ENCODE data around the gene LIPC. TPM values are rescaled to one million over a fixed set of nuclear protein-coding genes. Genes with fewer than 3 reads are reported as not detected.

Gene LIPC
- total and polyA plus RNA-seq, 9 of the 15 experiments (the other 6 are each of a cell fraction or from before 2014, with no cell fraction given), result 0.07 to 0.41 (median 0.11) TPM; not detected in 2

- TF ChIP-seq PTBP1 (IDR thresholded peaks at IDR 0.05; ENCODE audit: low read depth, low read length), result no peak
These were observed 92.5 kb downstream of the LIPC start (continued) for GRCh38 chr15:58524247-58524646.

GRCh38 chr15:58525991-58526421 lies 94.2 kb downstream of the LIPC start:
- Histone ChIP-seq H4K20me1 (replicated peaks; ENCODE audit: control insufficient read depth, insufficient read depth, low read length) (no peaks in the 10 kb centered on the region), H3K27me3 (ENCODE audit: control insufficient read depth in 2 of 2, insufficient read depth in 2 of 2, low read length in 2 of 2) (no peaks in the 10 kb centered on the region), H3K79me2 (ENCODE audit: control insufficient read depth, insufficient read depth, low read length) (no peaks in the 10 kb centered on the region), H3K4me3 (no peak overlapping the region), H3K36me3 (ENCODE audit: control insufficient read depth, insufficient read depth, low read length) (no peaks in the 10 kb centered on the region), H3K4me2 (ENCODE audit: insufficient read depth, low read length) (no peak overlapping the region), H2AFZ (ENCODE audit: low read depth, low read length) (no peak overlapping the region), H3K9ac (ENCODE audit: insufficient read depth in 1 of 2, low read depth in 2 of 2, low read length in 2 of 2) (no peak overlapping the region), H3K9me3 (replicated peaks; ENCODE audit: control insufficient read depth, insufficient read depth, low read depth, low read length) (no peaks in the 10 kb centered on the region), H3K4me1 (replicated peaks in 1 of 2; ENCODE audit: control insufficient read depth in 2 of 2, insufficient read depth in 2 of 2, low read length in 2 of 2) (peaks cover 14 to 21% of the 10 kb centered on the region in 2 experiments), H3K27ac (ENCODE audit: extremely low read depth, low read depth, low read length) (no peak overlapping the region), H3K9me1 (ENCODE audit: control insufficient read depth, insufficient read depth, low read length) (no peaks in the 10 kb centered on the region)
- CTCF ChIA-PET (ENCODE audit: low intra/inter-chr PET ratio), result no interaction called here
- FAIRE-seq (no peak), DNase-seq (ENCODE audit: extremely low read depth in 1 of 4, low spot score in 3 of 4) (no peak), ATAC-seq (no peak)
- 33% methylated on average over 4 of the region's 4 CpGs for WGBS (ENCODE audit: insufficient coverage, low coverage, missing lambda C conversion rate)
- POLR2A ChIA-PET, result no interaction called here
- no peak for TF ChIP-seq POLR3A (IDR thresholded peaks at IDR 0.05; ENCODE audit: borderline replicate concordance, extremely low read depth, insufficient read depth, insufficient read length)
- no peak for TF ChIP-seq KAT7 (CRISPR knock-in tag; IDR thresholded peaks at IDR 0.05; ENCODE audit: borderline replicate concordance)
- no peak for TF ChIP-seq ZNF277 (CRISPR knock-in tag; IDR thresholded peaks at IDR 0.05; ENCODE audit: borderline replicate concordance)
- TF ChIP-seq ZNF436 (CRISPR knock-in tag; IDR thresholded peaks at IDR 0.05), result no peak
- no peak for TF ChIP-seq LARP7 (IDR thresholded peaks at IDR 0.05)
- no peak for TF ChIP-seq NCOA1 (IDR thresholded peaks at IDR 0.05; ENCODE audit: low read depth)
- TF ChIP-seq ZFP91 (CRISPR knock-in tag; IDR thresholded peaks at IDR 0.05), result no peak
- no peak for TF ChIP-seq NFIX (CRISPR knock-in tag; IDR thresholded peaks at IDR 0.05; ENCODE audit: low read depth)
- in situ Hi-C loops (cut with MboI) (no loop called here), intact Hi-C loops (cut with micrococcal nuclease) (no loop called here)
- no TSS peak for BruUV-seq (replicated peaks)
